ENCODE results near the gene IGSF21.

- TF ChIP-seq CTCF (IDR thresholded peaks at IDR 0.05; ENCODE audit: insufficient read depth, low read length) (no peak), GABPA (IDR thresholded peaks at IDR 0.05; ENCODE audit: low read depth) (no peak), POLR2AphosphoS5 (IDR thresholded peaks at IDR 0.05; ENCODE audit: low read depth) (no peak), REST (IDR thresholded peaks at IDR 0.05; ENCODE audit: insufficient replicate concordance, low read depth) (no peak)
Observed at GRCh38 chr1:18426580-18426979, 319.0 kb downstream of the IGSF21 start.
